Fibroblast of lung (primary cell): ENCODE measurements around the gene CALB2.

ENCODE experiments used
- CTCF ChIP-seq, 2 donors: IDR thresholded peaks in 1 of 2; conservative IDR thresholded peaks in 1 of 2; 1 replicate in 1 of 2; 2 replicates in 1 of 2; pipeline ENCODE4 v1.5.1; 2011 to 2012; ENCODE audit warnings: low read length in 2 of 2, control low read depth in 1 of 2, inconsistent platforms in 1 of 2, low read depth in 1 of 2, mild to moderate bottlenecking in 1 of 2
- EZH2 ChIP-seq: IDR thresholded peaks from 2 replicates; pipeline ENCODE4 v1.5.1; 2012; ENCODE audit warnings: low read length, control low read depth, mild to moderate bottlenecking; ENCODE audit errors: missing control alignments

GRCh38 chr16:71423865-71424264 lies 65.3 kb downstream of the CALB2 start:
- TF ChIP-seq CTCF (conservative IDR thresholded peaks at IDR 0.05 in 1 of 2, IDR thresholded peaks at IDR 0.05 in 1 of 2; ENCODE audit: low read depth in 1 of 2, low read length in 2 of 2) = no peak
- TF ChIP-seq EZH2 = no peak
